ENCODE results near the gene C4A. TPM values are rescaled to one million over a fixed set of nuclear protein-coding genes. Genes with fewer than 3 reads are reported as not detected.

The C4A gene
- total and polyA plus RNA-seq, 2 of the 13 experiments (the other 11 are each of a cell fraction or from before 2014, with no cell fraction given), result 165 to 478 TPM

DNA sequence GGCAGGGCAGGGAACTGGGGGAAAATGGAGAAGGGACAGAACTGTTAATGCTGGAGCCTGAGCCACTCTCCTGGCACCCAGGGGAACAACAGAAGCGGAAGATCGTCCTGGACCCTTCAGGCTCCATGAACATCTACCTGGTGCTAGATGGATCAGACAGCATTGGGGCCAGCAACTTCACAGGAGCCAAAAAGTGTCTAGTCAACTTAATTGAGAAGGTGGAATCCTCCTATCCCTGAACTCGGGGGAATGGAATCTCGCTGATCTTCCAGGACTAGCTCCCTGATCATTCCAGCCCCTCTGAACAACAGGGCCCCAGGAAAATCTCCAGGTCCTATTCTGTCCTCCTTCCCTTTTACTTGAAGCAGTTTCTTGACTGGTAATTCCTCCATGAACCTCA, 34.0 kb upstream of the C4A start:
- ChIA-PET CTCF (ENCODE audit: low intra/inter-chr PET ratio, low total read pairs) (no interaction called here), POLR2A (interaction anchor here (1.4 to 6.3 kb wide), 3 partner anchors 19 to 50 kb away, joined by 5 to 69 read pairs (median 6); partner anchors contain the start of gene ZBTB12)
- intact Hi-C loops (cut with micrococcal nuclease; ENCODE audit: unreplicated experiment), result no loop called here
- no TSS peak for BruUV-seq (replicated peaks)
- no peak overlapping the region for H2AFZ ChIP-seq (ENCODE audit: low read length)
- no peaks in the 10 kb centered on the region for H3K9me3 ChIP-seq (ENCODE audit: low read length)
- TF ChIP-seq, protein P1, sequence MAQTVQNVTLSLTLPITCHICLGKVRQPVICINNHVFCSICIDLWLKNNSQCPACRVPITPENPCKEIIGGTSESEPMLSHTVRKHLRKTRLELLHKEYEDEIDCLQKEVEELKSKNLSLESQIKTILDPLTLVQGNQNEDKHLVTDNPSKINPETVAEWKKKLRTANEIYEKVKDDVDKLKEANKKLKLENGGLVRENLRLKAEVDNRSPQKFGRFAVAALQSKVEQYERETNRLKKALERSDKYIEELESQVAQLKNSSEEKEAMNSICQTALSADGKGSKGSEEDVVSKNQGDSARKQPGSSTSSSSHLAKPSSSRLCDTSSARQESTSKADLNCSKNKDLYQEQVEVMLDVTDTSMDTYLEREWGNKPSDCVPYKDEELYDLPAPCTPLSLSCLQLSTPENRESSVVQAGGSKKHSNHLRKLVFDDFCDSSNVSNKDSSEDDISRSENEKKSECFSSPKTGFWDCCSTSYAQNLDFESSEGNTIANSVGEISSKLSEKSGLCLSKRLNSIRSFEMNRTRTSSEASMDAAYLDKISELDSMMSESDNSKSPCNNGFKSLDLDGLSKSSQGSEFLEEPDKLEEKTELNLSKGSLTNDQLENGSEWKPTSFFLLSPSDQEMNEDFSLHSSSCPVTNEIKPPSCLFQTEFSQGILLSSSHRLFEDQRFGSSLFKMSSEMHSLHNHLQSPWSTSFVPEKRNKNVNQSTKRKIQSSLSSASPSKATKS (CRISPR knock-in tag; IDR thresholded peaks at IDR 0.05), result peak; percentile 66; the same call in 1 of the 2 replicates
- TF ChIP-seq XRCC5 (optimal IDR thresholded peaks at IDR 0.05; ENCODE audit: low read length) (peak; percentile 11), ZNF17 (CRISPR knock-in tag; IDR thresholded peaks at IDR 0.05) (0 out of 2 replicates have a peak, but pooled peaks have one; percentile 31), SIN3A (IDR thresholded peaks at IDR 0.05; ENCODE audit: borderline replicate concordance, low read depth, low read length) (no peak), SOX5 (CRISPR knock-in tag; IDR thresholded peaks at IDR 0.05; ENCODE audit: borderline replicate concordance) (no peak), ZNF34 (CRISPR knock-in tag; IDR thresholded peaks at IDR 0.05; ENCODE audit: borderline replicate concordance) (0 out of 2 replicates have a peak, but pooled peaks have one; percentile 4), ZNF550 (CRISPR knock-in tag; IDR thresholded peaks at IDR 0.05; ENCODE audit: borderline replicate concordance) (0 out of 2 replicates have a peak, but pooled peaks have one; percentile 16), GLI4 (CRISPR knock-in tag; IDR thresholded peaks at IDR 0.05; ENCODE audit: borderline replicate concordance) (0 out of 2 replicates have a peak, but pooled peaks have one; percentile 42), MAFK (conservative IDR thresholded peaks at IDR 0.05 in 1 of 2, IDR thresholded peaks at IDR 0.05 in 1 of 2; ENCODE audit: low read length in 2 of 2) (peak; percentile 64 to 69), MAFF (IDR thresholded peaks at IDR 0.05; ENCODE audit: low read depth, low read length) (peak; percentile 62), ZNF101 (CRISPR knock-in tag; IDR thresholded peaks at IDR 0.05; ENCODE audit: borderline replicate concordance, low read depth) (no peak), ZNF598 (CRISPR knock-in tag; IDR thresholded peaks at IDR 0.05; ENCODE audit: borderline replicate concordance) (0 out of 2 replicates have a peak, but pooled peaks have one; percentile 27), ZNF274 (CRISPR knock-in tag; IDR thresholded peaks at IDR 0.05) (0 out of 2 replicates have a peak, but pooled peaks have one; percentile 35)
- TF ChIP-seq, protein P2, sequence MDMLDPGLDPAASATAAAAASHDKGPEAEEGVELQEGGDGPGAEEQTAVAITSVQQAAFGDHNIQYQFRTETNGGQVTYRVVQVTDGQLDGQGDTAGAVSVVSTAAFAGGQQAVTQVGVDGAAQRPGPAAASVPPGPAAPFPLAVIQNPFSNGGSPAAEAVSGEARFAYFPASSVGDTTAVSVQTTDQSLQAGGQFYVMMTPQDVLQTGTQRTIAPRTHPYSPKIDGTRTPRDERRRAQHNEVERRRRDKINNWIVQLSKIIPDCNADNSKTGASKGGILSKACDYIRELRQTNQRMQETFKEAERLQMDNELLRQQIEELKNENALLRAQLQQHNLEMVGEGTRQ (IDR thresholded peaks at IDR 0.05; ENCODE audit: low read depth, low read length), result no peak
- TF ChIP-seq, protein P2 (CRISPR knock-in tag; IDR thresholded peaks at IDR 0.05; ENCODE audit: borderline replicate concordance), result no peak
- no peaks in the 10 kb centered on the region; a peak in 1 of 5 replicates for H3K27me3 ChIP-seq (ENCODE audit: control insufficient read depth in 1 of 2, insufficient read depth in 2 of 2, low read length in 2 of 2)
- H3K4me2 ChIP-seq (ENCODE audit: low read depth, low read length), result peak overlapping the region; percentile 98
- H3K79me2 ChIP-seq (ENCODE audit: insufficient read depth, low read length), result peaks cover 22% of the 10 kb centered on the region
- FAIRE-seq, result no peak
- H3K27ac ChIP-seq (ENCODE audit: extremely low read length, insufficient read depth, low read length), result peak overlapping the region; percentile 4
- peaks cover 21 to 74% of the 10 kb centered on the region in 2 experiments for H3K36me3 ChIP-seq (replicated peaks in 1 of 2; ENCODE audit: control insufficient read depth in 1 of 2, insufficient read depth in 2 of 2, low read length in 2 of 2)
- peaks cover 71% of the 10 kb centered on the region for H3K4me1 ChIP-seq (ENCODE audit: insufficient read depth, low read length)
- in situ Hi-C loops (cut with HindIII; ENCODE audit: extremely low pct_ligation_motif_present, low pct_unique_long_range_greater_than_20kb), result loop anchor here (5.0 kb wide), 1 partner anchor 46 kb away; the partner anchor contains the start of gene ZBTB12
- WGBS (ENCODE audit: low lambda C conversion rate), result 100% methylated on average over 4 of the region's 4 CpGs
- no peak for DNase-seq (ENCODE audit: low spot score)
- H4K20me1 ChIP-seq (ENCODE audit: insufficient read depth, low read length), result no peaks in the 10 kb centered on the region
- H3K4me3 ChIP-seq (replicated peaks in 1 of 3; ENCODE audit: insufficient read depth in 1 of 3, low read depth in 2 of 3, low read length in 3 of 3), result 0 out of 6 replicates have a peak overlapping the region, but pooled peaks of 1 of the 3 experiments have one; percentile 90
- no peak for ATAC-seq
- peak overlapping the region; percentile 91; the same call in 1 of the 2 replicates for H3K9ac ChIP-seq (ENCODE audit: insufficient read depth, low read depth, low read length)

Measured in HepG2 (cell line).